Skeletal muscle satellite cell (primary cell): ENCODE data around the gene GRK2.

Experiments
- H3K27me3 ChIP-seq: 2 replicates; pipeline ENCODE4 v1.7.0; 2013; ENCODE audit warnings: low read length; ENCODE audit not compliant: control insufficient read depth, insufficient read depth
- H3K36me3 ChIP-seq: 2 replicates; pipeline ENCODE4 v1.7.0; 2013; ENCODE audit warnings: mild to moderate bottlenecking, control low read depth, low read length; ENCODE audit not compliant: insufficient read depth
- H3K4me1 ChIP-seq: 2 replicates; pipeline ENCODE4 v1.7.0; 2013; ENCODE audit warnings: low read length; ENCODE audit not compliant: control insufficient read depth, insufficient read depth
- H3K4me2 ChIP-seq: 2 replicates; pipeline ENCODE4 v1.7.0; 2013; ENCODE audit warnings: mild to moderate bottlenecking, low read length
- H3K4me3 ChIP-seq: 2 replicates; pipeline ENCODE4 v1.7.0; 2013; ENCODE audit warnings: low read length
- H3K9ac ChIP-seq: 2 replicates; pipeline ENCODE4 v1.7.0; 2013; ENCODE audit warnings: mild to moderate bottlenecking, low read depth, low read length, moderate library complexity
- H3K9me3 ChIP-seq: replicated peaks from 2 replicates; pipeline ENCODE4 v1.7.0; 2013; ENCODE audit warnings: mild to moderate bottlenecking, control low read depth, low read length

The GRK2 gene

DNA sequence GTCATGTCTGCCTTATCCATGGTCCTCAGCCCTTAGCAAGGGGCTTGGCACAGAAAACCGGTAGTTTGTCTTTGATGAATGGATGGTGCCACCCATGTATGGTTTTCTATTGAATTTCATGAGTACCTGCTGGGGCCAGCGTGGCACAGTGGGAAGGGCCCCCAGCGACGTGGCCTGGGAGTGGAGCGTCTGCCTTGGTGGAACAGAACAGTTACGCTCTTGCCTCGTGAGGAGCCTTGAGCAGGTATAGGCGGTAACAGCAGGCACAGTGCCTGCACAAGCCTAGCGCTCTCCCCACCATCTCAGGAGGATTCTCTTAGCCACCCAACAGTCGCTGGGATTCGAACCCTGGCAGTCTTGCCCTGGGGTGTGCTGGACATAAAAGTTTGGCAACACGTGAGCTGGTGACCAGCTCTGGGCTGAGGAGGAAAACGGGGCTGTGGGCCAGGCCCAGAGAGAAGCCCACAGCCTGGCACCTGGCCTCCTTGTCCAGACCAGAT, 34.0 kb downstream of the GRK2 start:
- Histone ChIP-seq H3K9me3 (peaks cover 5% of the 10 kb centered on the region), H3K27me3 (no peaks in the 10 kb centered on the region), H3K4me1 (peaks cover 29% of the 10 kb centered on the region), H3K36me3 (peaks cover 60% of the 10 kb centered on the region), H3K4me3 (no peak overlapping the region), H3K9ac (no peak overlapping the region), H3K4me2 (no peak overlapping the region)

DNA sequence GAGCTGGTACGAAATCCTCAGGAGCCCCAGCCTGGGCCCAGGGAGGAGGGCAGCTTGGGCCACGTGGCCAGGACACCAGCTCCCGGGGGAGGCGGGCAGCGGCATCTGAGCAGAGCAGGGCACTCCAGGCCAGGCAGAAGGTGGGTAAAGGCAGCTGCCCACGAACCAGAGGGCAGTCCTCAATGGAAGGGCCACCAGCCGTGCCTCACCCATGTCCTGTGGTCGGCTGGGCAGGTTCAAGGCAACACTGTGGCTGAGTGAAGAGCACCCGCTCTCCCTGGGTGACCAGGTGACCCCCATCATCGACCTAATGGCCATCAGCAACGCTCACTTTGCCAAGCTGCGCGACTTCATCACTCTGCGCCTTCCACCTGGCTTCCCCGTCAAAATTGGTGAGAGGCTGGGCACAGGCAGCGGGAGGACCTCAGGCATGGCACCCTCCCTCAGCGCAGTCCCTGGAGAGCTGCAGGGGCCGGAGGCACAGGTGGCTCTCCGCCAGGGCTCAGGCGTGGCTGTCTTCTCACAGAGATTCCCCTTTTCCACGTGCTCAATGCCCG, 34.6 kb downstream of the GRK2 start:
- H3K9ac ChIP-seq, result no peak overlapping the region
- peaks cover 2% of the 10 kb centered on the region for H3K9me3 ChIP-seq
- H3K4me3 ChIP-seq, result no peak overlapping the region
- H3K4me2 ChIP-seq, result no peak overlapping the region
- peaks cover 29% of the 10 kb centered on the region for H3K4me1 ChIP-seq
- peaks cover 55% of the 10 kb centered on the region for H3K36me3 ChIP-seq
- H3K27me3 ChIP-seq, result no peaks in the 10 kb centered on the region

DNA sequence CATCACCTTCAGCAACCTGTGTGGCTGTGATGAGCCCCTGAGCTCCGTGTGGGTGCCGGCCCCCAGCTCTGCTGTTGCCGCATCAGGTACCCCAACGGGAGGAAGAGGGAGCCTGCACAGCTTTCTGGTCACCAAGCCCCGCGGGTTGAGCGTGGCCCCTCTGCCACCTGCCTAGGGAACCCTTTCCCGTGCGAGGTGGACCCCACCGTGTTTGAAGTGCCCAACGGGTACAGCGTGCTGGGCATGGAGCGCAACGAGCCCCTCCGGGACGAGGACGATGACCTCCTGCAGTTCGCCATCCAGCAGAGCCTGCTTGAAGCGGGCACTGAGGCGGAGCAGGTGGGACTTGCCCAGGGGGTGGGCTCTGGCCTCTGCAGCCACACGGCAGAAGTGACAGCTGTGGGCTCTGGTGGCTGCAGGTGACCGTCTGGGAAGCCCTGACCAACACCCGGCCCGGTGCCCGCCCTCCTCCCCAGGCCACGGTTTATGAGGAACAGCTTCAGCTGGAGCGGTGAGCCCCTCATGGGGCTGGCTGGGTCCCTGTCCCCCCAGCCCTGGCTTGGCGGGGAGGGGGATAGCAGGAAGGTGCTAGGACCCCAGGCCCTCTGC, 35.1 kb downstream of the GRK2 start:
- no peak overlapping the region for H3K9ac ChIP-seq
- peaks cover 50% of the 10 kb centered on the region for H3K36me3 ChIP-seq

DNA sequence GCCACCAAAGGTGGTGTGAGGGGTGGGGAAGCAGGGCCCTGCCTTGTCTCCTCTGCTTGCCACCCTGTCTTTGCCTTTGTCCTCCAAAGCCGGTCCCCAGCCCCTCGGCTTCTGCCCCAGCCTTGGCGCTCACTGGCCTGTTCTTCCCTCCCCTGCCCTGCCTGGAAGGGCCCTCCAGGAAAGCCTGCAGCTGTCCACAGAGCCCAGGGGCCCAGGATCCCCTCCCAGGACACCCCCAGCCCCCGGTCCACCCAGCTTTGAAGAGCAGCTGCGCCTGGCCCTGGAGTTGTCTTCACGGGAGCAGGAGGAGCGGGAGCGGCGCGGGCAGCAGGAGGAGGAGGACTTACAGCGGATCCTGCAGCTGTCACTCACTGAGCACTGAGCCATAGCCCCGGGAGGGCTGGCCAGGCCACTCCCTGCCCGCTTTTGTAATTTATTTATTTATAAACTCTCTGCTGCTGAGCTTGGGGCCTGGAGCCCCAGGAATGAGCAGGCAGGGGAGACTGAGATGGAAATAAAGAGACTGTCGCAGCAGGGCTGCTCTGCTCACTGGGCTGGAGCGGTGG, 35.8 kb downstream of the GRK2 start:
- Histone ChIP-seq H3K27me3 (no peaks in the 10 kb centered on the region), H3K4me3 (no peak overlapping the region), H3K4me2 (peak overlapping the region; percentile 95), H3K4me1 (peaks cover 29% of the 10 kb centered on the region), H3K9me3 (no peaks in the 10 kb centered on the region), H3K36me3 (peaks cover 47% of the 10 kb centered on the region), H3K9ac (peak overlapping the region; percentile 88)

More for the DNA sequence above, 35.1 kb downstream of the GRK2 start:
- Histone ChIP-seq H3K4me3 (no peak overlapping the region), H3K27me3 (no peaks in the 10 kb centered on the region), H3K4me2 (no peak overlapping the region), H3K9me3 (no peaks in the 10 kb centered on the region), H3K4me1 (peaks cover 29% of the 10 kb centered on the region)

DNA sequence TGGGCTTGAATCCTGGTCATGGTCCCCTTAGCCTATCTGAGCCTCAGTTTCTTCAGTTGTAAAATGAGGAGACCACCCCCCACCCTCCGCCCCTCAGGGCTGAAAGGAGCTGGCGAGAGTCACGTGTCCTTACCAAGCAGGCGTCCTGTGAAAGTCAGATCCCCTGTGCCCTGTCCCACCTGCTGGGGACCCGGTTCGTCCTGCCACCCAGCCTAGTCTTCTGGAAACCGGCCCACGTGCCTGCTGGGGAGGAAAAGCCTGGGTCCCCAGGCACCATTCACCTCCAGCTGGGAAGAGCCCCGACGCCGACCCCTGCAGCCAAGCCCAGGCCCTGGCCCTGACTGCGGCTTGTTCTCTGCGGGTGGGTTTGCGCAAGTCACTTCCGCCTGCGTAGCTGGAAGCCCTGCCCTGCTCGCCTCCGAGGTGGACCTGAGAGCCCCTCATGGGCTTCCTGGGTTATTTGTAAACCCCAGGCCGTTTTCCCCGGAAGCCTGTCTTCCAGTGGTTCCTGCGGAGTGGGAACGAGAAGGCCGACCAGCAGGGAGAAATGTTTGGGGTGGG, 36.4 kb downstream of the GRK2 start:
- peak overlapping the region; percentile 88 for H3K9ac ChIP-seq
- H3K4me2 ChIP-seq, result peak overlapping the region; percentile 95
- peaks cover 29% of the 10 kb centered on the region for H3K4me1 ChIP-seq
- H3K4me3 ChIP-seq, result peak overlapping the region; percentile 98
- no peaks in the 10 kb centered on the region for H3K9me3 ChIP-seq
- no peaks in the 10 kb centered on the region for H3K27me3 ChIP-seq
- peaks cover 46% of the 10 kb centered on the region for H3K36me3 ChIP-seq

DNA sequence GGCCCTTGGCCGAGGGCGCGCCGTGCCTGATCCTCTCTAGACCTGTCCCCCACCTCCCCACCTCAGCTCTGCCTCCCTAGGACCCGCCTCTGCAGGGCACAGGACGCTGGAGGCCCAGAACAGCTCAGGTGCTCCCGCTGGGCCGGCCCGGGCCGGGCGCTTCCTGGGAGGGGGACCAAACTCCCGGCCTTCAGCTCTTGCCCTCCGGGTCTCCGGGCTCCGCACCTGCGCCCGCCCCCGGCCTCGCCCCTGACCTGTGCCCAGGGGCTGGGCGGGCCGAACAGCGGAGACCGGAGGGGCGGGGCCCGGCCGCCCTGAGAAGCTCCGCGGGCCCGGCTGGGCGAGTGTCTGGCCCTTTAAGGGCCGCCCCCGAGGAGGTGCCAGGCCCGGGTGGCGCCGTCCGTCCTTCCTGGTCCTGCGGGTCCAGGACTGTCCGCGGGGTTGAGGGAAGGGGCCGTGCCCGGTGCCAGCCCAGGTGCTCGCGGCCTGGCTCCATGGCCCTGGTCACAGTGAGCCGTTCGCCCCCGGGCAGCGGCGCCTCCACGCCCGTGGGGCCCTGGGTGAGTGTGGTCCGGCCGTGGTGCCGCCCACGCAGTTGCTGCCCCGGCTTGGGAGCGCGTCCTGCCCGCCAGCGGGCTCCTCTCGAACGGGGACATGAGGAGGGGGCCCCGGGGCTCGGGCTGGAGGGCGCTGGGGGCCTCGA, 37.0 kb downstream of the GRK2 start, which contains the start of gene SSH3:
SSH3 (plus strand) TSS at position 399 of the 703 bp plus-strand sequence; CDS start at position 495, 96 bp downstream.
- H3K9ac ChIP-seq, result peak within 1 kb of the TSS; percentile 88
- H3K27me3 ChIP-seq, result no peaks in the 10 kb centered on the region
- peak within 1 kb of the TSS; percentile 98 for H3K4me3 ChIP-seq
- H3K4me1 ChIP-seq, result peaks cover 29% of the 10 kb centered on the region
- peak within 1 kb of the TSS; percentile 95 for H3K4me2 ChIP-seq
- peaks cover 40% of the 10 kb centered on the region for H3K36me3 ChIP-seq
- H3K9me3 ChIP-seq, result no peaks in the 10 kb centered on the region

DNA sequence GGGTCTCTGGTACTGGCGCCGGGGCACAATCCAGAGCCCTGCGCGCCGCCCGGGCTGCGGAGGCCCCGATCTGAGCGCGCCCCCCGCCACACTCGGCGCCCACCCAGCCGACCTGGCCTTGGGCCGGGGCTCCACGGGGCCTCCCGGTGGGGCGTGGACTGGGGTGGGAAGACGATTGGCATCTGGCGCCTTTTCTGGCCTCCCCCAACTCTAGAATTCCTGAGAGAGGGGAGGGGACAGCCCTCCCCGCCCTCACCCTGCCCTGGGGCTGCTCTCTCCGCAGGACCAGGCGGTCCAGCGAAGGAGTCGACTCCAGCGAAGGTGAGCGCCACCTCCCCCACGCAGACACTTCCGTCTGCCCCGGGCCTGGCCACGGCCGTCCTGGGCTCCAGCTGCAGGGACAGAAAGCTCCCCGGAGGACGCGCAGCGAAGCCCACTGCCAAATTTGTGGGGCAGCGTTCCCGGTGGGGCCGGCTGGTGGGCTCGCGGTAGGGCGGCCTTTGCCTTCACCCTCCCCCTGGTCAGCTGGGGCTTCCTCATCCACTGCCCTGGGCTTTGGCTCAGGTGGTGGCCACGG, 37.6 kb downstream of the GRK2 start:
- Histone ChIP-seq H3K9me3 (no peaks in the 10 kb centered on the region), H3K4me1 (peaks cover 29% of the 10 kb centered on the region), H3K27me3 (no peaks in the 10 kb centered on the region), H3K9ac (peak overlapping the region; percentile 88), H3K36me3 (peaks cover 35% of the 10 kb centered on the region), H3K4me3 (peak overlapping the region; percentile 98), H3K4me2 (peak overlapping the region; percentile 95)

DNA sequence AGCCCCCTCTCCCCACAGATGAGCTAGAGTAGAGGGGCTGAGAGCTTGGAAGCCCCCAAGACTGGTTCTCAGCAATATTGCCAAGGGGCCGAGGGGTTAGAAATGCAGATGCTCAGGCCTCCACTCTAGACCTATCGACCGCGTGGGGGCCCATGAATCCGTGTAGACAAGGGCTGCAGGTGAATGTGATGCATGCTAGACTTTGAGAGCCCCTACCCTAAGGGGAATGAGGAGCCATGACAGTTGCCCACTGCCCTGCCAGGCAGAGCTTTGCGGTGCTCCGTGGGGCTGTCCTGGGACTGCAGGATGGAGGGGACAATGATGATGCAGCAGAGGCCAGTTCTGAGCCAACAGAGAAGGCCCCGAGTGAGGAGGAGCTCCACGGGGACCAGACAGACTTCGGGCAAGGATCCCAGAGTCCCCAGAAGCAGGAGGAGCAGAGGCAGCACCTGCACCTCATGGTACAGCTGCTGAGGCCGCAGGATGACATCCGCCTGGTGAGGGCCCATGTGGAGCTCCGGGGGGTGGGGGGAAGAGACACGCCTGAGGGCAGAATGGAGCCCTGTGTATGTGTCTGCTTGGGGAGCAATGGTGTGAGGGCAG, 38.3 kb downstream of the GRK2 start:
- Histone ChIP-seq H3K9me3 (no peaks in the 10 kb centered on the region), H3K36me3 (peaks cover 35% of the 10 kb centered on the region), H3K4me1 (peaks cover 29% of the 10 kb centered on the region), H3K4me3 (peak overlapping the region; percentile 98), H3K27me3 (no peaks in the 10 kb centered on the region), H3K4me2 (peak overlapping the region; percentile 95), H3K9ac (no peak overlapping the region)

DNA sequence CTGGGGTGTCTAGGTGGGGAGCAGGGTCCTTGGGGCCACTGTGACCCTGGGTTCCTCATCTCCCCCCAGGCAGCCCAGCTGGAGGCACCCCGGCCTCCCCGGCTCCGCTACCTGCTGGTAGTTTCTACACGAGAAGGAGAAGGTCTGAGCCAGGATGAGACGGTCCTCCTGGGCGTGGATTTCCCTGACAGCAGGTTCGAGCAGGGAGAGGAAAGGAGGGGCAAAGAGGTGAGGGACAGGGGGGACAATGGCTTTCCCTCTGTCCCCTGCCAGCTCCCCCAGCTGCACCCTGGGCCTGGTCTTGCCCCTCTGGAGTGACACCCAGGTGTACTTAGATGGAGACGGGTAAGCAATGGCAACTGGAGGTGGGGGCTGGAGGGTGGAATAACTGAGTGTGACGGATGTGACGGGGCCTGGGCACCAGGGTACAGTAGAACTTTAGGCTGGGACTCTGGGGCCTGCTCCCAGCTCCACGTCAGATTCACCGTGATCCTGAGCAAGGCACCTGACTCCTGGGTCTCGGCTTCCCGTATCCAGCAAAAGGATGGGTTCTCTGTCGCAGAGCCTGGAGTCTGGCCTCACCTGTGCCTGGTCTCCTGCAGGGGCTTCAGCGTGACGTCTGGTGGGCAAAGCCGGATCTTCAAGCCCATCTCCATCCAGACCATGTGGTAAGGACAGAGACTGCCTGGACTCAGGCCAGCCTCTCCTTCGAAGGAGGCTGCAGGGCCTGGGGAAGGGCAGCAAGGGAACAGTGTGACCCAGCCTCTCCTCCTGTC, 40.7 kb downstream of the GRK2 start:
- no peaks in the 10 kb centered on the region for H3K9me3 ChIP-seq
- no peak overlapping the region for H3K4me3 ChIP-seq
- no peaks in the 10 kb centered on the region for H3K27me3 ChIP-seq
- peaks cover 26% of the 10 kb centered on the region for H3K36me3 ChIP-seq
- H3K4me1 ChIP-seq, result peaks cover 25% of the 10 kb centered on the region
- H3K4me2 ChIP-seq, result no peak overlapping the region
- H3K9ac ChIP-seq, result no peak overlapping the region

DNA sequence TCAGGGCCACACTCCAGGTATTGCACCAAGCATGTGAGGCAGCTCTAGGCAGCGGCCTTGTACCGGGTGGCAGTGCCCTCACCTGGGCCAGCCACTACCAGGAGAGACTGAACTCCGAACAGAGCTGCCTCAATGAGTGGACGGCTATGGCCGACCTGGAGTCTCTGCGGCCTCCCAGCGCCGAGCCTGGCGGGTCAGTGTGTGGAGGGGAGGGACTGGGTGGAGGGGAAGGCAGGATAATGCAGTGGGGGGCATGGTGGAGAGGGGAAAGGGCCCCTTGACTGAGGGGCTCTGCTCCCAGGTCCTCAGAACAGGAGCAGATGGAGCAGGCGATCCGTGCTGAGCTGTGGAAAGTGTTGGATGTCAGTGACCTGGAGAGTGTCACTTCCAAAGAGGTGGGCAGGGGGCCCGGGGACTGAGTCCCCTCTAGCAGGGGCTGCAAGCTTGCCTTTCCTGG, 41.3 kb downstream of the GRK2 start:
- Histone ChIP-seq H3K36me3 (peaks cover 22% of the 10 kb centered on the region), H3K27me3 (no peaks in the 10 kb centered on the region), H3K4me2 (no peak overlapping the region), H3K9me3 (no peaks in the 10 kb centered on the region), H3K9ac (no peak overlapping the region), H3K4me3 (no peak overlapping the region), H3K4me1 (peaks cover 19% of the 10 kb centered on the region)
